Thoracic aorta endothelial cell (primary cell): ENCODE results near the gene TSPYL1. TPM values are rescaled to one million over a fixed set of nuclear protein-coding genes. Genes with fewer than 3 reads are reported as not detected.

Experiments used
- total RNA-seq: library from RNA; depleted of rRNA; stranded (reverse); fragments of >200 nt; gene quantifications from 2 replicates; pipeline ENCODE4 v1.2.3, GENCODE V29; 2012

TSPYL1 gene
- total RNA-seq: 64.1 and 79.5 TPM in 2 replicates

DNA sequence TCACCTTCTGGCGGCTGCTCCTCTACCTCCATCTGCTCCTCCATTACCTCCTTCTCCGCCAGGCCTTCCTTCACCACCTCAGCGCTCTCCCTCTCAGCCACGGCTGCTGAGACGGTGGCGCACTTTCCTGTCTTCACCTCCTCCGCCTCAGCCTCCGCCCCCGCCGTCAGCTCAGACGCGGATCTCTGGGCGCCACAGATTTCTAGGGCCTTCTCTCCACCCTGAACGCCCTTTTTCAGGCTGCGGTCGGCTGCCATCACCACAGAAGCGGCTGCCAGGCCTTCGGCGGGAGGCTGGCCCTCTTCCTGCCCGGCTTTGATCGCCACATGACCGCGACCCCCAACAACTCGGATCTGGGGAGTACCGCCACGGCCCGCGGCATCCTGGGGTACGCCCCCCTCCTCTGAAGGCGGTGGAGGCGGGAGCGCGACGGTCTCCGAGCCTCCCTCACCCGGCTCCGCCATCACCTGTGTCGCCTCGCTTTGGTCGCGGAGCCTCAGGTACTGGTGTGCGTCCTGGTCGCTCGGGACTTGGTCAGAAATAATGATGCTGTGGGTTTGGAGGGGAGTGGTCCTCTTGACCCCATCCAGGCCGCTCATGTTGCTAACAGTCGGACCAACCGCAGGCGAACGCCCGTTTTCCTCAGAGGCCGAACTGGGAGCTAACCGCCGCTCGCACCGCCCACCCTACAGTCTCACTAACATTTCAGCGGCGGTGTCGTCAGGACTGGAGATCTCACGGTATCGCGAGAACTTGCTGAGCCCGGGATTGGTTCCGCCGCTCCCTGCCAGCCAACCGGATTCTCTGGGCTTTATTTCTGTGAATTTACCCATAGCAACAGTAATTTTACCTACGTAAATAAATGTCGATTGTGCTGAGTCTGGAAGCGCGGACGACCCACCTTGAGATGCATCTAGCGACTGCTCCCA, at the start of gene TSPYL1:
Gene TSPYL1 (minus strand): TSS at position 699 of the 929 bp plus-strand sequence. CDS start 100 bp downstream, at position 599.

DNA sequence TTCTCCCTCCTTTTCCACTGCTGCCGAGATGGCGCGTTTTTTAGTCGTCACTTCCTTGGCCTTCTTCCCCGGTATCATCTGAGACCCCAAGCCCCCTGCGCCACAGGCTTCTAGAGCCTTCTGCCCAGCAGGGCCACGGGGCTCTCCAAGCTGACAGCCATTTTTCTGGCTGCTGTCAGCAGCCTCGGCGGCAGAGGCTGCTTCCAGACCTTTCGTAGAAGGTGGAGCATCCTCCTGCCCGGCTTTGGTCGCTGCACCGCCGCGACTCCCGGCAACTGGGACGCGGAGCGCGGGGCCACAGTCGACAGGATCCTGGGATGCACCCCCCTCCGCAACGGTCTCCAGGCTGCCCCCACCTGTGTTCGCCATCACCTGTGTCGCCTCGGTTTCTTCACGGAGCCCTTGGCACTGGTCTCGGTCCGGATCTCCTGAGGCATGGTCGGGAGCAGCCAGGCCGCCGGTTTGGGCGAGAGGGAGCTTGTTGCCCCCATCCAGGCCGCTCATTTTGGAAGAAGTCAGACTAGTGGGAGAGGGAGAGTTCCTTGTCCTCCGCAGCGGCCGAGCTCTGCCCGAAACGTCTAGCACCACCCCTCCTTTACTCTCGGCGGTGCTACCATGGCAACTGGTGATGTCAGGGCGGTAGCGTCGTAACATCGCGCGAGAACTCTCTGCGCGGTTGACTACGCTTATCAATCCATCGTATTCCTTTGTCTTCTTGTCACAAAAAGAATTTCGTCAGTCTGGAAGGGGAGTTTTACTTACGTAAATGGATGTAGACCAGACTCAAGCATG, 26.0 kb downstream of the TSPYL1 start, which contains the start of gene TSPYL4:
Gene TSPYL4 (minus strand): TSS at position 571 of the 792 bp plus-strand sequence. CDS start 67 bp downstream, at position 504.

Other genes starting within 250 kb of the TSPYL1 start
- 0.07 and 0.13 TPM in 2 replicates for gene FRK, start 219.0 kb downstream of the TSPYL1 start, total RNA-seq
- gene NT5DC1, start 179.1 kb downstream of the TSPYL1 start, total RNA-seq: 6.7 and 6.8 TPM in 2 replicates
- gene COL10A1, start 153.8 kb downstream of the TSPYL1 start, total RNA-seq: not detected in 2 replicates
- 16.8 and 21.1 TPM in 2 replicates for gene TSPYL4, start 25.9 kb downstream of the TSPYL1 start, total RNA-seq
- 33.0 and 41.6 TPM in 2 replicates for gene DSE, start 91.0 kb upstream of the TSPYL1 start, total RNA-seq
- 0.13 and 0.50 TPM in 2 replicates for gene CALHM6, start 181.4 kb upstream of the TSPYL1 start, total RNA-seq
- 7.7 and 9.3 TPM in 2 replicates for gene CALHM5, start 231.7 kb upstream of the TSPYL1 start, total RNA-seq